GM19455 (cell line): ENCODE measurements around the gene MRPS7.
A peak's percentile ranks its signal among the peaks of the same experiment; 100 is the strongest.
"Not testable (repeated sequence)": the region's sequence is repeated elsewhere in the genome, so short reads cannot be mapped to it uniquely, and the experiment has no call there.

Experiments used
- ATAC-seq: cut with Tn5 transposase; IDR thresholded peaks from one replicate; pipeline ENCODE4 v1.9.1; 2021; ENCODE audit not compliant: unreplicated experiment

MRPS7 gene

DNA sequence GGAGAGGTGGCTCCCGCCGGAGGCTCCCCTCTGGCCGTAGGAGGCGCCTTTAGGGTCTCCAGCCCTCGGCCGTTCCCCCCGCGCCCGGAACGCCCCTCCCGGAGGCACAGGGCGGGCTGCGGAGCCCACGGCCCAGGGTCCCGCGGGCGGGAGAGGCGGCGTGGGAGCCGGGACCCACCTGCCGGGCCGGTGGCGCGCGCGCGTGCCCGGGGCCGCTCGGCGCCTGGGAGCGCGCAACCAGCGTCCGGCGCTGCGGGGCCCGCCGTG is 9.2 kb downstream of the MRPS7 start, which contains the start of gene MIF4GD:
TSS of gene MIF4GD (minus strand) at position 266 of the 267 bp plus-strand sequence. CDS start 1,036 bp downstream, outside the sequence.
- ATAC-seq, result no peak

DNA sequence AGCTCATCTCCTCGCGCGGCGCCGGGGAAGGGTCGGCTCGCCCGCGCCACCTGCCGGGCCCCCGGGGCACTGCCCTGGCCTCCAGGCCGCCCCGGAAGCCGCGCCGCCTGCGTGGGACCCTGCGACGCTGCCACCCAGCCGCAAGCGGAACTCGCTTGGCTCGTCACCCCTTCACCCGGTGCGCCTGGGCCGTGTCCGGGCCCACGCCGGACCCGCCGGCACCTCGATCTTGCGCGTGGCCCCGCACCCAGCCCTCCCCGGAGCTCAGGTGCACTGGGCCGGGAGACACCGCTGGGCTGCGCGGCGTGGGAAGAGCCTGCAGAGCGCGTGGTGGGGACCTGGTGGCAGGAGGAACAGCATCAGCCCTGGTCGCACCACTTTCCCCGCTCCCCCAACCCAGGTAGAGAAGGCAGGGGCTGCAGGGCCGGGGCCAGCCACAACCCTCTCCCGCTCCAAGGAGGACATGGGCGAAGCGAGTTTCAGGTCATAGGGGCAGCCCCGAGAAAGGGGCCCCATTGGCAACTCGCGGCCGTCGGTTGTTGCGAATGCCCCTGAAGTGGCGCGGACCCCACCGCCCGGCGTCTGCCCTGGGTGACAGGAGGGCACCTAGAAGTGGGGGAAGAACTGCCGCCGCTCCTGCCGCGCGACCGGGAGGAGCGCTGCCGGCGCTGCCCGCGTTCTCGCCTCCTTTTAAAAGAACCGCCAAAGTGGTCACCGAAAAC is 9.7 kb downstream of the MRPS7 start:
- peak; percentile 71 for ATAC-seq

DNA sequence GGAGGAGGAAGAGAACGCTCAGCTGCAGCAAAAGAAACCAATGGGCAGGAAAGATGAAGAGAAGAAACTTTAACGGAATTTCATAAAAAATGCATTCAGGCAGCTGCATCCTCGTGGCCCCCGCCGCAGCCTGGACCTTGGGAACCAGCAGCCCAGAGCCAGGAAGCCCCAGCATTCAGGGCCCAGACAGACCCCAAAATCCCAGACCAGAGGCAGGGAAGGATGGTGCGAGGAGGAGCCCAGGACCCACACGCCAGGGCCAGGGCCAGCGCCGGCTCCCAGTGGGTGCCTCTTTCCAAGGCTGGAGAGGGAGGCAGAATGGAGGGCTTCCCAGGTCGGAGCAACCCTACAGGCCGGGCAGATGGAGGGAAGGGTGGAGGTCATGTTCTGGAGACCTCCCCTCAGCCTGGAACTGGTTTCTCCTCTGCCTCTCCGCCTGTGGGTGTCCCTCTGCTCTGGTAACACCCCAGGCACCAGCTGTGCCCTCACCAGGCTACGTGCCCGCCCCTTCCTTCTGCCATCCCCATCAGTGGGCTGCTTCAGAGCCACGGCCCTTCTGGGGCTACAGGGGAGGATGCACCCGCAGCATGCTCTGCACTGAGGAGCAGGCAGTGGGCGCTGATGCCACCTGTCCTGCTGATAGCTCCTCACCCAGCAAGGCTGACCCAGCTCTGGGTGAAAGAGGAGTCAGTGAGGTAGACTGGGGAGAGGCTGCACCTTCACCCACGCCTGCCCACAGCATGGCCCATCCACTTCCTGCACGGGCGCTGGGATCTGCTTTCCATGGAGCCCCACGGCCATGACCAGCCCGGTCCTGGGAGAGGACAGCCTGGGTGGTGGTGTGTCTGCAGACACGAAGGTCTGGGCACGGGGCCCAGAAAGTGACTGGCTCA is 10.5 kb downstream of the MRPS7 start:
- no peak for ATAC-seq

- ATAC-seq, result no peak
Observed at GRCh38 chr17:75272848-75273184, 11.1 kb downstream of the MRPS7 start.

- no peak for ATAC-seq
Observed at GRCh38 chr17:75273977-75274708, 12.5 kb downstream of the MRPS7 start.

DNA sequence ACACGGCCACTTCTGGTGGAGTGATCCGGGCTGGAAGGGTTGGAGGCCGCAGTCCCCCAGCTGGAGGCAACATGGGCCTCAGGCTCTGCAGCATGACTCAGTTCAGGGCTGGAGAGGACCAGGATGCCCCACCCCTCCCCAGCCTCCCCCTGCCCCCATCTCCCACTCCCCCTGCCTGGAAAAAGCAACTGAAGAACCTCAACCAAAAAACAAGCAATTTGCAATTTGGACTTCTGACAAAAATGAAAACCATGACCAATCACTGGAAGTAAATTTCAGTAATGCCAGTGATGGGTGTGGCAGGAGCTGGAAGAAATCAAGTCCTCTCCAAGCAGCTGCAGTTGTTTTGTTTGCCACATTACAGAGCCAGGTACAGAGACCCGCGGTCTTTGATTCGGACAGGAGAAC is 16.0 kb downstream of the MRPS7 start:
- no peak for ATAC-seq

- not testable (repeated sequence) for ATAC-seq
Observed at GRCh38 chr17:75280189-75280588, 18.5 kb downstream of the MRPS7 start.

DNA sequence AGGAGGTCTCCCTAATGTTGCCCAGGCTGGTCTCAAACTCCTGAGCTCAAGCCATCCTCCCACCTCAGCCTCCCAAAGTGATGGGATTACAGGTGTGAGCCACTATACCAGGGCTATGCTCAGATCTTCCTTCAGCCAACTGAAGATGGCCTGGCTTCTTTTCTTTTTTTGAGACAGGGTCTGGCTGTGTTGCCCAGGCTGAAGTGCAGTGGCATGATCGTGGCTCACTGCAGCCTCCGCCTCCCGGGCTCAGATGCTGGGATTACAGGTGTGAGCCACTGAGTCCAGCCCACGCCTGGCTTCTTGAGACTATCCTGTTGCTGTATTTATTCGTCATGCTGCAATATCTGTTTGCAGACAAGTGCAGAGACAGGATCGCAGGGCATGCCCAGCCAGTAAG is 23.4 kb downstream of the MRPS7 start:
- ATAC-seq, result no peak

DNA sequence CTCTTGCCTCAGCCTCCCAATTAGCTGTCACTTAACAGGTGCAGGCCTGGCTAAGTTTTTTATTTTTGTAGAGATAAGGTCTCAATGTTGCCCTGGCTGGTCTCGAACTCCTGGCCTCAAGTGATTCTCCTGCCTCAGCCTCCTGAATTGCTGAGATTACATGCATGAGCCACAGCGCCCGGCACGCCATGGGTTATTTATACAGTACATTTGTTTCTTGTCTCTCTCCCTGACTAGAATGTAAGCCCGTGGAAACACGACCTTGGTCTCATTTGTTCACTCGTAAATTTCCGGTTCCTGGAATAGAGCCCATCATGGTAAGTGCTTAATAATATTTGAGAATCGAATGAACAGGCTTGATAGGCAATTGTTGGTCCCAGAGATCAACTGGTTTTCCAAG is 25.5 kb downstream of the MRPS7 start:
- no peak for ATAC-seq

DNA sequence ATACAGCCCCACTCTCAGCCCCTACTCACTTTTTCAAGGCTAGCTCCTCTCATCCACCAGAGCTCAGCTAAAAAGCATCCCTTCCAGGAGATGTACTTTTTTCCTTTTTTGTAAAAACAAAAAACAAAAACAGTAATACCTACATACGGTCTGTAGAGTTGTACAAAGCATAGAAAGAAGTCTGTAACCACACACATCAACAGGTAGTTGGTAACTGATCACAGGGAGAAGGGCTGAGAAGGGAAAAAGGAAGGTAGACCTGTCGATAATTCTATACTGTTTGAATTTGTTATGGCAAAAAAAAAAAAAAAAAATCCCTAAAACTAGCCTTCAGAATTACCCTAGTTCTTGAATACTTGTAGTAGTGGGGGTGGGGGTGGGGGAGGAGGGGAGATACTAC is 26.7 kb downstream of the MRPS7 start:
- no peak for ATAC-seq

DNA sequence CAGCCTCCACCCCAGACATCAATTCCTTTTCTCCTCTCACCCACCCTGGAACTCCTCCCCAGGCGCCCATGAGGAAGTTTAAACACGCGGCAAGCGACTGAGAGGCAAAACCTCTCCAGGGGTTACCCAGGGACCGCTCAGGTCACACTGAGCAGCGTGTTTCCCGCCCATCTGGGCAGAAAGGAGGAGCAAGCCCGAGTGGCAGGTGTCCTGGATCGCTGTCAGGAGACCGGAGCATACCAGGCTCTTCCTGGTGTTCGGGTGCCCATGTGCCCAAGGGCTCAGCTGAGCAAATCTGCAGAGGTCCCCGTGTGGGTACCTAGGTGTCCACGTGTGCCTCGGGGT is 27.1 kb downstream of the MRPS7 start:
- ATAC-seq, result peak; percentile 15

DNA sequence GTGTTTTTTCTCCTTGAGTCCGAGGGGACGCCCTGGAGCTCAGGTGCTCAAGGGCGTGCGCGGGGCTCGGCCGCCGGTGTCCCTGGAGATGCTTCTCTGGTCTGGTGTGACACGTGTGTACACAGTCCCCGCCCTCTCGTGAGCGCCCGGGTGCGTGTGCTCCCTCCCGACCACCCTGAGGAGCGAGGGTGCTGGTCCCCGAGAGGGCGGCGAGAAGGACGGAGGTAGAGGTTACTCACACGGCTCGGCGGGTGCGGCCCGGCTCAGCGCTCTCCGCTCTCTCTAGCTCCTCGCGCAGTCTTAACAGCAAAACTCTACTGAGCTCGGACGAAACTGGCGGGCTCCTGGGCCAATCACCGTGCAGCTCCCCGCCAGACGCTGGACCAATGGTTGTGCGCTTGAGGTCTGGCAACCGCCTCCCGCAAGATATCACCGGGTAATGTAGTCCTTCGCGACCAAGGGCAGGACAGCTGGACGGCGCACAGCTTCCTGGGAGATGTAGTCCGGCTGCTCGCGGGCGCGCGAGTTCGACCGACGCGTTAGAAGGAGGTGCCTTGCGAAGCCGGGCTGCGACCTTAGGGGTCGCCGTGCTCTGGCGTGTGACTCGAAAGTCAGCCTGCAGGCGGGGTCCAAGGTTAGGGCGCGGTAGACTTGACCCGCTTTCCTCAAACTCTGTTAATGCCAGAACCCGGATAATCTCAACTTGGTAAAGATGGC is 27.6 kb downstream of the MRPS7 start, which contains the start of gene SLC25A19:
TSS of gene SLC25A19 (minus strand) at position 319 of the 717 bp plus-strand sequence. CDS start 2,669 bp downstream, outside the sequence.
- peak; percentile 87 for ATAC-seq

GRCh38 chr17:75289832-75290337 is 28.2 kb downstream of the MRPS7 start:
- ATAC-seq, result no peak

GRCh38 chr17:75292810-75293448 is 31.2 kb downstream of the MRPS7 start:
- not testable (repeated sequence) for ATAC-seq

GRCh38 chr17:75295201-75296158 is 33.8 kb downstream of the MRPS7 start:
- ATAC-seq, result peak; percentile 69

GRCh38 chr17:75300280-75300679 is 38.6 kb downstream of the MRPS7 start:
- ATAC-seq, result no peak

GRCh38 chr17:75301049-75301448 is 39.4 kb downstream of the MRPS7 start:
- no peak for ATAC-seq

- no peak for ATAC-seq
Observed at GRCh38 chr17:75301502-75302206, 40.0 kb downstream of the MRPS7 start.
